ENCODE data around the gene ATE1.

ATE1 gene

DNA sequence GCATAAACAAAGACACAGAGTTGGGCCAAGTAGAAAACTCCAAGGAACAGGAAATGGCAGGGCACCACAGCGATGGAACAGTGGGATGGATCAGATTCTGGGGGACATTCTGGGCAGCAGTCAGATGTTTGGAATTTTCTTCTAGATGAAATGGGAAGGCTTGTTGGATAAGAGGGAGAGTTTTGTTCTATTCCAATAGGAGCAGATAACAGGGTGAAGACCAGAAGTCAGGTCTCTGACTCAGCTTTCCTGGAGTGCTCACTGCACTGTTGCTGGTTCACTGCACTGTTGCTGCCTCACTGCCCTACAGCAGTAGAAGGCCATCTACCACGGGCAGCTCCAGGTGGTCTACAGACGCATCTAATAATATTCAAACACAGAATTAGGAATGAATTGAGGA, 135.6 kb downstream of the ATE1 start:
- no peaks in the 10 kb centered on the region for H3K27me3 ChIP-seq (ENCODE audit: control insufficient read depth, insufficient read depth, low read length)
- H3K9me3 ChIP-seq (ENCODE audit: control insufficient read depth, low read length) = no peaks in the 10 kb centered on the region
- H3K4me1 ChIP-seq (ENCODE audit: control insufficient read depth, insufficient read depth, low read length) = no peaks in the 10 kb centered on the region
- H3K36me3 ChIP-seq (ENCODE audit: control insufficient read depth, insufficient read depth, low read length) = no peaks in the 10 kb centered on the region
- no peak overlapping the region for H3K4me3 ChIP-seq (ENCODE audit: low read length)
- H3K9ac ChIP-seq (ENCODE audit: low read length) = no peak overlapping the region

DNA sequence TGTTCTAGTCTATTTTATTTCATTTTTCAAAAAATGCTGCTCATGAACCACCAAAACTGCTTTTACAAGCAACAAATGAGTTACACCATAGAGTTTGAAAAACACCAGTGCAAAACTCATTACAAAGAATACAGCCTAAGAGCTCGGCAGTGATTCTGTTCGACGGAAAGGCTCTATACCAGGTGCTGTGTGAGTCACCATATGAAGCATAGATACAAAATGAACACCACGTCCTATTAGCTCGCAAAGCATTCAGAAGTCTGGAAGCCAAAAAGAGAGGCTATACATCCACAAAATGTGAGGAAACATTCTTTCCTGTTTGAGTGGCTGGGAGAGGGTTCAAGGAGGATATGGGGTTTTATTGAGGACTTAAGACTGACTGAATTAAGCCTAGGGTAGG, 136.1 kb downstream of the ATE1 start:
- H3K4me3 ChIP-seq (ENCODE audit: low read length) = no peak overlapping the region
- H3K9me3 ChIP-seq (ENCODE audit: control insufficient read depth, low read length) = no peaks in the 10 kb centered on the region
- H3K27me3 ChIP-seq (ENCODE audit: control insufficient read depth, insufficient read depth, low read length) = no peaks in the 10 kb centered on the region
- H3K9ac ChIP-seq (ENCODE audit: low read length) = no peak overlapping the region
- no peaks in the 10 kb centered on the region for H3K36me3 ChIP-seq (ENCODE audit: control insufficient read depth, insufficient read depth, low read length)
- H3K4me1 ChIP-seq (ENCODE audit: control insufficient read depth, insufficient read depth, low read length) = no peaks in the 10 kb centered on the region

DNA sequence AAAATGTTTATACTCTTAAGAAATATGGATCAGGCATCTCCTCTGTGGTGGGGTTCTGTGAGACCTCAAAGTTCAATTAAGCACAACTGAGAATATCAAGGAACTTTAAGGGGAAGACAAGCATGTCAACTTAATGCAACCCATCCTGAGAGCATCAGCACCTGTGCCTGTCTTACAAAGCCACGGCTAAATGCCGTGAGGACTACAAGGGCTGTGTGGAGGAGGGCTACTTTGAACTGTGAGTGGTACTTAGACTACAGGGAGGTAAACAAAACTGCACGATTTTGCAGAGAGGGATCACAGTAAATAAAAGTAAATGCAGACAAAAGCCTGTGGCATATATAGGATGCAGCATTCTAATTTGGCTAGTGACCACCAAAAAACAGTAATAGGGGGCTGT, 139.1 kb downstream of the ATE1 start:
- Histone ChIP-seq H3K4me3 (ENCODE audit: low read length) (no peak overlapping the region), H3K9ac (ENCODE audit: low read length) (no peak overlapping the region), H3K4me1 (ENCODE audit: control insufficient read depth, insufficient read depth, low read length) (no peaks in the 10 kb centered on the region), H3K36me3 (ENCODE audit: control insufficient read depth, insufficient read depth, low read length) (no peaks in the 10 kb centered on the region), H3K9me3 (ENCODE audit: control insufficient read depth, low read length) (no peaks in the 10 kb centered on the region), H3K27me3 (ENCODE audit: control insufficient read depth, insufficient read depth, low read length) (no peaks in the 10 kb centered on the region)

DNA sequence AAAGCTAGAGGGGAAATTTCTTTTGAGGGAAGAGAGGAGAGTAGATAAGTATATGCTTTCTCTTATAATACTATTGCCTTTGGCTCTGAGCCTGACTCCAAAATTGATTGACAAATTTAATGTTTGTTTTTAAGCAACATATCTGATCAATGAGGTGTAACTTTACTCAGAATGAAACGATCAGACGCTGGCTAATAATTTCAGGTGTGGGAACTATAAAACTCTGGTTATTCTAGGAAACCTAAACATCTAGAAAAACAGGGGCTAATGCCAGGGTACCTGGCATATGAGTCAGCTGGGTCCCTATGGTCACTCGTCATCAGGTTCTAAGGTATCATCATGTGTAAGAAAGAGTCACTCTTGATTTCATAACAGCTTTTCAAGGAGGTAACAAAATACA, 139.7 kb downstream of the ATE1 start:
- H3K9ac ChIP-seq (ENCODE audit: low read length) = no peak overlapping the region
- H3K27me3 ChIP-seq (ENCODE audit: control insufficient read depth, insufficient read depth, low read length) = no peaks in the 10 kb centered on the region
- no peaks in the 10 kb centered on the region for H3K9me3 ChIP-seq (ENCODE audit: control insufficient read depth, low read length)
- no peak overlapping the region for H3K4me3 ChIP-seq (ENCODE audit: low read length)
- no peaks in the 10 kb centered on the region for H3K4me1 ChIP-seq (ENCODE audit: control insufficient read depth, insufficient read depth, low read length)
- H3K36me3 ChIP-seq (ENCODE audit: control insufficient read depth, insufficient read depth, low read length) = no peaks in the 10 kb centered on the region

DNA sequence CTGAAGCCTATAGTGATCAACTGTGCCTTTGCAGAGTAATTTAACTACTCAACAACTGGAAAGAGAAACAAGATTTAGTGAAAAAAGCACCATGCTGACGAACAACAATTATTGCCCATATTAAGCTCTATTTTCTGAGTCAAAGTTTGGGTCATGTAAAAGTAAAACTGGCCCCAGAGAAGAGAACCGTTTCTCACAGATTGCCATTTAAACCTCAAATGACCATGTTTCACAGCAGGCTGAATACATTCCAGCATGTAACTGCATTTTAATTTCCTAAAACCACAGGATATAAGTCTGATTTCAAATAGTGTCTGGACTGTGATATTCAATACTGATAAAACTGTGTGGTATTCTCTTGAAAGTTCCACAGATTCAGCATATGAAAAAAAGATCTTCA, 140.7 kb downstream of the ATE1 start:
- no peak overlapping the region for H3K4me3 ChIP-seq (ENCODE audit: low read length)
- no peaks in the 10 kb centered on the region for H3K9me3 ChIP-seq (ENCODE audit: control insufficient read depth, low read length)
- no peaks in the 10 kb centered on the region for H3K36me3 ChIP-seq (ENCODE audit: control insufficient read depth, insufficient read depth, low read length)
- H3K4me1 ChIP-seq (ENCODE audit: control insufficient read depth, insufficient read depth, low read length) = no peaks in the 10 kb centered on the region
- H3K27me3 ChIP-seq (ENCODE audit: control insufficient read depth, insufficient read depth, low read length) = no peaks in the 10 kb centered on the region
- no peak overlapping the region for H3K9ac ChIP-seq (ENCODE audit: low read length)

DNA sequence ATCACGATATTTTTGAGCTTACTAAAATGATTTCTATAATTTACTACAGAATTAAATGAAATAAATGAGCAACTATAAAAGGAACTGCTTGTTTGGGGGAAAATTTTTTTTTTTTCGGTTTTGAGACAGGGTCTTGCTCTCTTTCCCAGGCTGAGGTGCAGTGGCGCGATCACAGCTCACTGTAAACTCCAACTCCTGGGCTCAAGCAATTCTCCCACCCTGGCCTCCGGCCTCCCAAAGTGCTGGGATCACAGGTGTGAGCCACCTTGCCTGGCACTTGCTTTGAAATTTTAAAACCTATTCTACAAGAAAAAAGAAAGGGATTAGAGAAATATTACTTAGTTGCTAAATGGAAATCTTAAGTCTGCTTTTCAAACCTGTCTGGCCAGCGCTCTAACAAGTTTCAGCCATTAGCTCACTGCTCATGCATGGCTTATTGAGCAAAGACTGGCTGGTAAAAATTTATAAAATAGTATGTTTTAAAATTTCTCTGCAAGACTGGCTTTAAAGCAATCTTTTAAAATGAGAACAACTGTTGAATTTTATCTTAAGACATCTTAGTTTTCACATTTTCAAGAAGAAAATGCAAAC, 144.0 kb downstream of the ATE1 start:
- H3K36me3 ChIP-seq (ENCODE audit: control insufficient read depth, insufficient read depth, low read length) = no peaks in the 10 kb centered on the region
- no peaks in the 10 kb centered on the region for H3K4me1 ChIP-seq (ENCODE audit: control insufficient read depth, insufficient read depth, low read length)
- H3K4me3 ChIP-seq (ENCODE audit: low read length) = no peak overlapping the region
- no peaks in the 10 kb centered on the region for H3K9me3 ChIP-seq (ENCODE audit: control insufficient read depth, low read length)
- H3K27me3 ChIP-seq (ENCODE audit: control insufficient read depth, insufficient read depth, low read length) = no peaks in the 10 kb centered on the region
- H3K9ac ChIP-seq (ENCODE audit: low read length) = no peak overlapping the region

DNA sequence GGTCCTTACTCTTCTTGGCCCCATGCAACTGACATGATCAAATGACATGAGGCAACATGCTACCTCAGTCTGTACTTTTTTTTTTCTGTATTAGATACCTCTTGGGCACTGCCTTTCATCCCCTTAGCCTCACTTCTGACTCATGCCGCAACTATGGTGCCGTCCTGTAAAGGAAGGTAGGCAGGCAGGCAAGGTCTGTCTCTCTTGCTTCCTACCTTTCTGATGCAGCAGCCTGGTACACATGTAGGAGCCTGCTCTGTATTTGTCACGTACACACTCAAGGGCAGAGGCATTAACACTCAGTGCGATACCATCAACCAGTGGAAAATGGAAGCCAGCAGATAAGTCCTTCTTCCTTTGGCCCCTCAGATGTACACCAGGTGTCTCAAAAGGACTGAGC, 146.7 kb downstream of the ATE1 start:
- no peaks in the 10 kb centered on the region for H3K9me3 ChIP-seq (ENCODE audit: control insufficient read depth, low read length)
- H3K4me3 ChIP-seq (ENCODE audit: low read length) = no peak overlapping the region
- H3K9ac ChIP-seq (ENCODE audit: low read length) = no peak overlapping the region
- no peaks in the 10 kb centered on the region for H3K36me3 ChIP-seq (ENCODE audit: control insufficient read depth, insufficient read depth, low read length)
- H3K27me3 ChIP-seq (ENCODE audit: control insufficient read depth, insufficient read depth, low read length) = no peaks in the 10 kb centered on the region
- no peaks in the 10 kb centered on the region for H3K4me1 ChIP-seq (ENCODE audit: control insufficient read depth, insufficient read depth, low read length)

DNA sequence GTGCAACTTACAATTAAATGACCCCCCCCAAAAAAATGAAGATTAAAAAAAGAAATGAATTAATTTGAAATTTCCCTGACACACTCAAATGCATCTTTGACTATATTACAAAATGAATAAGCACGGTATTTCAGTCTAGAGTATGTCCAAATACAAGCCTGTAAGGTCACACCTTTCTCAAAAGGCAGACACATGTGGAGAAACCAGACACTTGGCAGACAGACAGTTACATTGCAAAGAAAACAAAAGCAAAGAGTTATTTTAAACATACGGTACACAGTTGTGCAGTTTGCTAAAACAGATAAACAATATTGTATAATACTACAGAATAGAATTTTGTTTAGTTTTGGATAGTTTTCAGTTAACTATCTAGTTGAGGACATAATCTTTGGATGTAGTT, 153.0 kb downstream of the ATE1 start:
- Histone ChIP-seq H3K4me3 (ENCODE audit: low read length) (no peak overlapping the region), H3K9ac (ENCODE audit: low read length) (no peak overlapping the region), H3K27me3 (ENCODE audit: control insufficient read depth, insufficient read depth, low read length) (no peaks in the 10 kb centered on the region), H3K36me3 (ENCODE audit: control insufficient read depth, insufficient read depth, low read length) (no peaks in the 10 kb centered on the region), H3K9me3 (ENCODE audit: control insufficient read depth, low read length) (no peaks in the 10 kb centered on the region), H3K4me1 (ENCODE audit: control insufficient read depth, insufficient read depth, low read length) (no peaks in the 10 kb centered on the region)

DNA sequence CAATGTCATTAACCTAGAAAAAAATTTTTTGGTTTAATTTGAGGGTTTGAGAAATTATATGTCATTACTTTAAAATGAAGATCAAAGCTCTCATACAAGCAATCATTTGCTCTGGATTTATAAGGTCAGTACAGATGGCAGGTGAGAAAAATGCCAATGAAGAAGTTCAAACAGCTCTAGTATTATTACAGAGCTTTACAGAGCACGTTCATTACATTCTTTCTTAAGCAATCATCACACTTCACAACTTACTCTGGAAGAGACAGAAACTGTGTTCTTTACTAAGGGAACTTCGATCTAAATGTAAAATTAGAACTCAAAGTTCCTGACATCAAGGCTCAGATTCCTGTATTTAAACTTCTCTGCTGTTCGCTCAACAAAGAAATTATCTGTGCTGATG, 153.4 kb downstream of the ATE1 start:
- H3K4me3 ChIP-seq (ENCODE audit: low read length) = no peak overlapping the region
- no peaks in the 10 kb centered on the region for H3K4me1 ChIP-seq (ENCODE audit: control insufficient read depth, insufficient read depth, low read length)
- no peaks in the 10 kb centered on the region for H3K27me3 ChIP-seq (ENCODE audit: control insufficient read depth, insufficient read depth, low read length)
- no peaks in the 10 kb centered on the region for H3K36me3 ChIP-seq (ENCODE audit: control insufficient read depth, insufficient read depth, low read length)
- no peak overlapping the region for H3K9ac ChIP-seq (ENCODE audit: low read length)
- H3K9me3 ChIP-seq (ENCODE audit: control insufficient read depth, low read length) = no peaks in the 10 kb centered on the region

DNA sequence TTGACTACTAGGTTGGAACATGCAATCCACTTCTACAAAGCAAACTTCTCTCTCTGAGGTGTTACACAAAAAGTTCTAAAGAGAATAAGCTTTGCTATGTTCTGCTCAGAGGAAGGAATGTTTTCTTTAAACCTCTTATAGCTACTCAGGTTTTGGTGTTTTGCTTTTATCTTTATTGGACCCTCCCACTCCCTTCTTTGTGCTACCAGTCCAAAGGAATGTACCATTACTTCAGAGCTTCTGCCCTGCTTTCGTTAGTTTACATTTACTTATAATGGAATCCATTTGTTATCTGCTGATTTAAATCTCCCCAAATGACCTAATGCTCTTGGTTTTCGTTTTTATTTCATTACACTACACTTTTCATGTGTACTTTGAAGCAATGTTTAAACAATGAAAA, 154.9 kb downstream of the ATE1 start:
- no peaks in the 10 kb centered on the region for H3K36me3 ChIP-seq (ENCODE audit: control insufficient read depth, insufficient read depth, low read length)
- H3K9me3 ChIP-seq (ENCODE audit: control insufficient read depth, low read length) = no peaks in the 10 kb centered on the region
- H3K27me3 ChIP-seq (ENCODE audit: control insufficient read depth, insufficient read depth, low read length) = no peaks in the 10 kb centered on the region
- H3K9ac ChIP-seq (ENCODE audit: low read length) = no peak overlapping the region
- H3K4me3 ChIP-seq (ENCODE audit: low read length) = no peak overlapping the region
- no peaks in the 10 kb centered on the region for H3K4me1 ChIP-seq (ENCODE audit: control insufficient read depth, insufficient read depth, low read length)

DNA sequence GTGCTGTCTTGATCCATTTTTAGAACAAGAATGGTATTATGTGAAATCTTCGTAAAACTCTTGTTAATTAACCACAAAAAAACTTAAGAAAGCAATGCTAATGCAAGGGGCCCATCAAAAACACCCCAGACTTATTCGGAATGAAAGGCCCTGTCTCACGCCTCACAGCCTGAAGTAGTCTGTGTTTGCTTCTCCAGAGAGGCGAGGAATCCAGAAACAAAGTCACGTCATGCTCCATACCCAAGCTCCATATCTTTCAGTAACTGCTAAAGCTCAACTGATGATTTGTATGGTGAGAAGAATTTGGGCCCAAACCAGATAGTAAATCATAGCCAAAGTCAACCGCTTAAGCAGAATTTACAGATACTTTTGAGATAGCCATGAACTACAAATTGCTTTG, 155.4 kb downstream of the ATE1 start:
- no peak overlapping the region for H3K4me3 ChIP-seq (ENCODE audit: low read length)
- no peaks in the 10 kb centered on the region for H3K9me3 ChIP-seq (ENCODE audit: control insufficient read depth, low read length)
- no peaks in the 10 kb centered on the region for H3K27me3 ChIP-seq (ENCODE audit: control insufficient read depth, insufficient read depth, low read length)
- no peaks in the 10 kb centered on the region for H3K4me1 ChIP-seq (ENCODE audit: control insufficient read depth, insufficient read depth, low read length)
- no peak overlapping the region for H3K9ac ChIP-seq (ENCODE audit: low read length)
- no peaks in the 10 kb centered on the region for H3K36me3 ChIP-seq (ENCODE audit: control insufficient read depth, insufficient read depth, low read length)

DNA sequence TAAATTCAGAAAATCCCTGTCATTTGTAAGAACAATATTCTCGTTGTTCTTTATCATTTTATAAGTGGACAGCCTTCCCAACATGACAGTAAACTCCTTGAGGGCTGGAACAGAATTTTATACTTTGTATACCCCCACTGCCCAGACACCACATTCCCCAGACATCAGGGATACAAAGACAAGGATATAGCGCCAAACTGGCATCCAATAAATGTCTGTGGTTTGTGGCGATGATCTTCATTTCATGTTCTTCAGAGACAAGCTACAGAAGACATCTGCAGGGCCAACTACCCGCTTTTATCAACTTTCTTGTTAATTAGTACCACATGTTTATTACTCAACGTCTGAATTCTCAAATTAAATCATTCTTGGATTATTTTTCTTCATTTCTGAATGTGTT, 155.9 kb downstream of the ATE1 start:
- H3K9ac ChIP-seq (ENCODE audit: low read length) = no peak overlapping the region
- H3K4me3 ChIP-seq (ENCODE audit: low read length) = no peak overlapping the region
- H3K27me3 ChIP-seq (ENCODE audit: control insufficient read depth, insufficient read depth, low read length) = no peaks in the 10 kb centered on the region
- H3K9me3 ChIP-seq (ENCODE audit: control insufficient read depth, low read length) = no peaks in the 10 kb centered on the region
- no peaks in the 10 kb centered on the region for H3K36me3 ChIP-seq (ENCODE audit: control insufficient read depth, insufficient read depth, low read length)
- H3K4me1 ChIP-seq (ENCODE audit: control insufficient read depth, insufficient read depth, low read length) = no peaks in the 10 kb centered on the region

DNA sequence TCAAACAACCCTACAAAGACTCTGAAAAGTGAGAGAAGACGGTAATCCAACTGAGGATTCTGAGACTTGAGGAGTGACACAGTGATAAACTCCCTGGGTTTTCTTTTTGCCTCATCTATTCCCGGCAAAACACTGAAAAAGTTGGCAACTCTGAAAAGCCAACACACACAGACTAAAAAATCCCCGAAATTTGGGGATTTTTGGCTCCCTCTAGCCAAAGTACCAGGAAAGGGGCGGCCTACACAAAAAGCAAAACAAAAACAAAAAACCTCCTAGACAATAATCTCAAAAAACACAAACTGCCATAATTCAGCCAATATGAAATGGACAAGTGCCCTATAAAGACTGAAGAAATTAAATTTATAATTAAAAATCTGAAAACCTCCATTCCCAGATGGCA, 161.4 kb downstream of the ATE1 start:
- Histone ChIP-seq H3K9me3 (ENCODE audit: control insufficient read depth, low read length) (no peaks in the 10 kb centered on the region), H3K4me1 (ENCODE audit: control insufficient read depth, insufficient read depth, low read length) (no peaks in the 10 kb centered on the region), H3K9ac (ENCODE audit: low read length) (no peak overlapping the region), H3K27me3 (ENCODE audit: control insufficient read depth, insufficient read depth, low read length) (no peaks in the 10 kb centered on the region), H3K4me3 (ENCODE audit: low read length) (no peak overlapping the region), H3K36me3 (ENCODE audit: control insufficient read depth, insufficient read depth, low read length) (no peaks in the 10 kb centered on the region)

Data from mucosa of stomach (tissue), 1 donor.